Measurements from ENCODE around the gene DSG2.

- no peak for TF ChIP-seq POLR2AphosphoS5 (IDR thresholded peaks at IDR 0.05; ENCODE audit: low read depth, low read length)
- no peak for TF ChIP-seq POLR2A (IDR thresholded peaks at IDR 0.05; ENCODE audit: low read depth, low read length)
- TF ChIP-seq TAF1 (IDR thresholded peaks at IDR 0.05; ENCODE audit: low read depth, low read length) = no peak
- TF ChIP-seq PAX5 (IDR thresholded peaks at IDR 0.05; ENCODE audit: insufficient read depth, low read length, severe bottlenecking) = no peak
- TF ChIP-seq SPI1 (IDR thresholded peaks at IDR 0.05; ENCODE audit: low read depth, low read length) = no peak
- TF ChIP-seq POU2F2 (IDR thresholded peaks at IDR 0.05; ENCODE audit: low read depth, low read length) = no peak
Measured at GRCh38 chr18:31555971-31556747, 58.2 kb downstream of the DSG2 start.

All from GM12891 (cell line).